CD14-positive monocyte (primary cell): ENCODE data around the gene GPLD1. TPM values are rescaled to one million over a fixed set of nuclear protein-coding genes. Genes with fewer than 3 reads are reported as not detected.

Experiments
- DNase-seq, 3 donors: peaks; one replicate each; pipeline ENCODE4 v3.0.0-alpha.2; 2011 to 2022
- H2AFZ ChIP-seq: 2 replicates; pipeline ENCODE4 v1.6.0; 2012; ENCODE audit warnings: mild to moderate bottlenecking, low read depth, low read length, inconsistent platforms; ENCODE audit not compliant: insufficient read depth, poor library complexity, severe bottlenecking
- H3K27ac ChIP-seq, 2 donors: 1 replicate in 1 of 2; 2 replicates in 1 of 2; pipeline ENCODE4 v1.5.1; 2012 to 2013; ENCODE audit warnings: low read length in 2 of 2, control low read depth in 1 of 2, inconsistent platforms in 1 of 2, low read depth in 1 of 2, mild to moderate bottlenecking in 1 of 2
- H3K27me3 ChIP-seq, 2 donors: one replicate each; pipeline versions ENCODE4 v1.6.0 to v1.6.1; 2011 to 2013; ENCODE audit warnings: low read length in 2 of 2; ENCODE audit not compliant: control insufficient read depth in 2 of 2, insufficient read depth in 2 of 2
- H3K36me3 ChIP-seq, 2 donors: replicated peaks in 1 of 2; 1 replicate in 1 of 2; 2 replicates in 1 of 2; pipeline versions ENCODE4 v1.5.1 to v1.6.1; 2012 to 2013; ENCODE audit warnings: low read length in 2 of 2, control low read depth in 1 of 2, inconsistent platforms in 1 of 2, mild to moderate bottlenecking in 1 of 2; ENCODE audit not compliant: insufficient read depth in 2 of 2, control insufficient read depth in 1 of 2
- H3K4me1 ChIP-seq, 2 donors: 1 replicate in 1 of 2; 2 replicates in 1 of 2; pipeline versions ENCODE4 v1.5.1 to v1.6.1; 2012 to 2013; ENCODE audit warnings: low read length in 2 of 2, control low read depth in 1 of 2, inconsistent platforms in 1 of 2, mild to moderate bottlenecking in 1 of 2, moderate library complexity in 1 of 2; ENCODE audit not compliant: insufficient read depth in 2 of 2, control insufficient read depth in 1 of 2
- H3K4me2 ChIP-seq: replicated peaks from 2 replicates; pipeline ENCODE3; 2012; ENCODE audit warnings: low read length, moderate library complexity, mild to moderate bottlenecking; ENCODE audit not compliant: poor library complexity, severe bottlenecking; ENCODE audit errors: extremely low read depth
- H3K4me3 ChIP-seq, 3 experiments: fragments of 200-600 bp in 1 of 3; sonication (generic) in 1 of 3; replicated peaks in 1 of 3; 1 replicate in 2 of 3; 2 replicates in 1 of 3; pipeline ENCODE4 v1.5.1; 2011 to 2013; ENCODE audit warnings: low read length in 3 of 3, mild to moderate bottlenecking in 3 of 3, control low read depth in 2 of 3, low read depth in 2 of 3, inconsistent platforms in 1 of 3, moderate library complexity in 1 of 3
- H3K79me2 ChIP-seq: 2 replicates; pipeline ENCODE4 v1.6.0; 2012; ENCODE audit warnings: mild to moderate bottlenecking, control low read depth, inconsistent platforms, low read length, moderate library complexity; ENCODE audit not compliant: insufficient read depth
- H3K9ac ChIP-seq: 2 replicates; pipeline ENCODE4 v1.6.0; 2017; ENCODE audit warnings: low read length, mild to moderate bottlenecking; ENCODE audit not compliant: insufficient read depth, poor library complexity, severe bottlenecking
- H3K9me3 ChIP-seq, 2 donors: replicated peaks in 1 of 2; 1 replicate in 1 of 2; 2 replicates in 1 of 2; pipeline versions ENCODE4 v1.5.1 to v1.6.1; 2012 to 2013; ENCODE audit warnings: low read length in 2 of 2, control low read depth in 1 of 2; ENCODE audit not compliant: control insufficient read depth in 1 of 2, insufficient read depth in 1 of 2
- H4K20me1 ChIP-seq: 2 replicates; pipeline ENCODE4 v1.6.0; 2012; ENCODE audit warnings: mild to moderate bottlenecking, low read length, control low read depth, moderate library complexity; ENCODE audit not compliant: insufficient read depth
- H3K27ac Mint-ChIP-seq, 7 donors: one replicate each; pipeline ENCODE4 v1.8.0; 2020; ENCODE audit warnings: mild to moderate bottlenecking in 7 of 7, mixed read lengths in 7 of 7, moderate library complexity in 6 of 7, inconsistent platforms in 2 of 7
- H3K27me3 Mint-ChIP-seq, 3 donors: one replicate each; pipeline ENCODE4 v1.8.0; 2021 to 2022; ENCODE audit warnings: low read depth in 3 of 3, mild to moderate bottlenecking in 3 of 3, mixed read lengths in 3 of 3, moderate library complexity in 3 of 3, inconsistent platforms in 1 of 3
- H3K36me3 Mint-ChIP-seq, 2 donors: one replicate each; pipeline ENCODE4 v1.8.0; 2020; ENCODE audit warnings: mixed read lengths in 2 of 2, inconsistent platforms in 1 of 2, mild to moderate bottlenecking in 1 of 2
- H3K4me1 Mint-ChIP-seq: one replicate; pipeline ENCODE4 v1.8.0; 2020; ENCODE audit warnings: mild to moderate bottlenecking, mixed read lengths
- H3K4me3 Mint-ChIP-seq, 2 donors: one replicate each; pipeline ENCODE4 v1.8.0; 2020; ENCODE audit warnings: mild to moderate bottlenecking in 2 of 2, mixed read lengths in 2 of 2, moderate library complexity in 1 of 2
- H3K9me3 Mint-ChIP-seq, 7 donors: one replicate each; pipeline ENCODE4 v1.8.0; 2020 to 2022; ENCODE audit warnings: mixed read lengths in 7 of 7, mild to moderate bottlenecking in 6 of 7, moderate library complexity in 6 of 7, inconsistent platforms in 2 of 7
- WGBS: methylation state at CpG from one replicate; pipeline ENCODE4 v1.1.5; 2013; ENCODE audit warnings: missing lambda C conversion rate; ENCODE audit not compliant: insufficient coverage; 5-methylcytosine and 5-hydroxymethylcytosine counted together
- intact Hi-C, 2 donors: fragments of 100-400 bp; cut with micrococcal nuclease; formaldehyde crosslinking; loops; one replicate each; pipeline versions ENCODE4 v1.15.0 to v1.15.1; 2023
- polyA plus RNA-seq, 3 donors: library from polyadenylated mRNA; depleted of rRNA in 1 of 3; unstranded in 2 of 3; stranded (reverse) in 1 of 3; fragments of 300-500 nt in 2 of 3; fragments of >200 nt in 1 of 3; fragmentation: Illumina TruSeq in 2 of 3; gene quantifications; 1 replicate in 2 of 3; 2 replicates in 1 of 3; pipeline ENCODE4 v1.2.3, GENCODE V29; 2012 to 2021
- TF ChIP-seq, protein P1 (sequence below): fragments of 200-600 bp; IDR thresholded peaks from one replicate; pipeline ENCODE4 v1.8.0; 2022; ENCODE audit warnings: antibody characterized with exemption, mild to moderate bottlenecking

The GPLD1 gene
- polyA plus RNA-seq, 3 donors, result not detected

GRCh38 chr6:24469811-24470210, 19.6 kb downstream of the GPLD1 start:
- Histone ChIP-seq H3K79me2 (no peaks in the 10 kb centered on the region), H3K4me2 (no peak overlapping the region), H3K27ac (no peak overlapping the region), H3K27me3 (no peaks in the 10 kb centered on the region), H3K9ac (no peak overlapping the region), H3K36me3 (no peaks in the 10 kb centered on the region), H2AFZ (no peak overlapping the region), H3K4me1 (no peaks in the 10 kb centered on the region), H4K20me1 (no peaks in the 10 kb centered on the region), H3K4me3 (no peak overlapping the region), H3K9me3 (no peaks in the 10 kb centered on the region)
- Mint-ChIP-seq H3K9me3 (peaks cover 0 to 4% (median 0%) of the 10 kb centered on the region in 7 donors), H3K27me3 (peaks cover 1 to 2% (median 2%) of the 10 kb centered on the region in 3 donors), H3K36me3 (no peaks in the 10 kb centered on the region), H3K27ac (no peak overlapping the region), H3K4me3 (no peak overlapping the region), H3K4me1 (no peaks in the 10 kb centered on the region)
- WGBS, result 88% methylated on average over 3 of the region's 7 CpGs
- intact Hi-C loops, result no loop called here
- DNase-seq, result no peak
- TF ChIP-seq, protein P1, sequence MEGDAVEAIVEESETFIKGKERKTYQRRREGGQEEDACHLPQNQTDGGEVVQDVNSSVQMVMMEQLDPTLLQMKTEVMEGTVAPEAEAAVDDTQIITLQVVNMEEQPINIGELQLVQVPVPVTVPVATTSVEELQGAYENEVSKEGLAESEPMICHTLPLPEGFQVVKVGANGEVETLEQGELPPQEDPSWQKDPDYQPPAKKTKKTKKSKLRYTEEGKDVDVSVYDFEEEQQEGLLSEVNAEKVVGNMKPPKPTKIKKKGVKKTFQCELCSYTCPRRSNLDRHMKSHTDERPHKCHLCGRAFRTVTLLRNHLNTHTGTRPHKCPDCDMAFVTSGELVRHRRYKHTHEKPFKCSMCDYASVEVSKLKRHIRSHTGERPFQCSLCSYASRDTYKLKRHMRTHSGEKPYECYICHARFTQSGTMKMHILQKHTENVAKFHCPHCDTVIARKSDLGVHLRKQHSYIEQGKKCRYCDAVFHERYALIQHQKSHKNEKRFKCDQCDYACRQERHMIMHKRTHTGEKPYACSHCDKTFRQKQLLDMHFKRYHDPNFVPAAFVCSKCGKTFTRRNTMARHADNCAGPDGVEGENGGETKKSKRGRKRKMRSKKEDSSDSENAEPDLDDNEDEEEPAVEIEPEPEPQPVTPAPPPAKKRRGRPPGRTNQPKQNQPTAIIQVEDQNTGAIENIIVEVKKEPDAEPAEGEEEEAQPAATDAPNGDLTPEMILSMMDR, result no peak

- Histone ChIP-seq H3K36me3 (no peaks in the 10 kb centered on the region), H4K20me1 (no peaks in the 10 kb centered on the region), H3K27me3 (no peaks in the 10 kb centered on the region), H3K4me1 (no peaks in the 10 kb centered on the region), H3K4me2 (no peak overlapping the region), H3K9ac (no peak overlapping the region), H3K4me3 (no peak overlapping the region), H3K9me3 (no peaks in the 10 kb centered on the region), H3K79me2 (no peaks in the 10 kb centered on the region), H3K27ac (no peak overlapping the region), H2AFZ (no peak overlapping the region)
- peaks cover 0 to 4% (median 0%) of the 10 kb centered on the region in 7 donors for H3K9me3 Mint-ChIP-seq
- TF ChIP-seq, protein P1, result no peak
- no peak overlapping the region for H3K27ac Mint-ChIP-seq
- 95% methylated on average over 5 of the region's 11 CpGs for WGBS
- peaks cover 0 to 4% (median 2%) of the 10 kb centered on the region in 3 donors for H3K27me3 Mint-ChIP-seq
- H3K36me3 Mint-ChIP-seq, result no peaks in the 10 kb centered on the region
- no peak for DNase-seq
- no peak overlapping the region for H3K4me3 Mint-ChIP-seq
- intact Hi-C loops, result no loop called here
- H3K4me1 Mint-ChIP-seq, result no peaks in the 10 kb centered on the region
Measured at GRCh38 chr6:24464253-24465038, 24.9 kb downstream of the GPLD1 start.
